ENCODE results near the gene PPP1R12A. TPM values are rescaled to one million over a fixed set of nuclear protein-coding genes. Genes with fewer than 3 reads are reported as not detected.

PPP1R12A gene
- total and polyA plus RNA-seq, 9 donors: 28.9 to 104 (median 75.3) TPM

- TF ChIP-seq POLR2A (IDR thresholded peaks at IDR 0.05): no peak
- H3K9me3 ChIP-seq: no peaks in the 10 kb centered on the region
- H3K27me3 ChIP-seq: no peaks in the 10 kb centered on the region
- H3K4me3 ChIP-seq: no peak overlapping the region
- H3K4me1 ChIP-seq (ENCODE audit: insufficient read depth): peaks cover 6% of the 10 kb centered on the region
- intact Hi-C loops (cut with DNase I): no loop called here
- H3K27ac ChIP-seq: no peak overlapping the region
- no peak for DNase-seq
- WGBS, 3 donors: 94 to 98% (median 98%) methylated on average over 2 of the region's 2 CpGs
- no peaks in the 10 kb centered on the region for H3K36me3 ChIP-seq
Observed at GRCh38 chr12:79900199-79900598, 34.7 kb downstream of the PPP1R12A start.

GRCh38 chr12:79897617-79898016 is 37.3 kb downstream of the PPP1R12A start:
- DNase-seq: no peak
- Histone ChIP-seq H3K4me3 (no peak overlapping the region), H3K4me1 (ENCODE audit: insufficient read depth) (peaks cover 6% of the 10 kb centered on the region), H3K27me3 (no peaks in the 10 kb centered on the region), H3K9me3 (no peaks in the 10 kb centered on the region), H3K27ac (no peak overlapping the region), H3K36me3 (no peaks in the 10 kb centered on the region)
- WGBS, 3 donors: 56 to 77% (median 61%) methylated on average over 1 of the region's 1 CpG
- no peak for TF ChIP-seq POLR2A (IDR thresholded peaks at IDR 0.05)
- TF ChIP-seq CTCF (IDR thresholded peaks at IDR 0.05): no peak
- TF ChIP-seq EP300 (IDR thresholded peaks at IDR 0.05): no peak
- intact Hi-C loops (cut with DNase I): loop anchor here in 1 of 4 donors (5.0 kb wide), 1 partner anchor 290 kb away; no protein-coding TSS in a partner anchor

GRCh38 chr12:79895804-79896203 is 39.1 kb downstream of the PPP1R12A start:
- intact Hi-C loops (cut with DNase I): loop anchor here in 1 of 4 donors (5.0 kb wide), 1 partner anchor 291 kb away; no protein-coding TSS in a partner anchor
- Histone ChIP-seq H3K4me3 (no peak overlapping the region), H3K9me3 (no peaks in the 10 kb centered on the region), H3K27me3 (no peaks in the 10 kb centered on the region), H3K36me3 (no peaks in the 10 kb centered on the region), H3K4me1 (ENCODE audit: insufficient read depth) (peaks cover 4% of the 10 kb centered on the region), H3K27ac (no peak overlapping the region)
- WGBS, 3 donors: 9 to 21% (median 17%) methylated on average over 1 of the region's 1 CpG
- TF ChIP-seq CTCF (IDR thresholded peaks at IDR 0.05) (no peak), EP300 (IDR thresholded peaks at IDR 0.05) (no peak), POLR2A (IDR thresholded peaks at IDR 0.05) (no peak)
- no peak for DNase-seq

GRCh38 chr12:79895071-79895470 is 39.8 kb downstream of the PPP1R12A start:
- TF ChIP-seq POLR2A (IDR thresholded peaks at IDR 0.05) (no peak), EP300 (IDR thresholded peaks at IDR 0.05) (no peak), CTCF (IDR thresholded peaks at IDR 0.05) (no peak)
- Histone ChIP-seq H3K4me1 (ENCODE audit: insufficient read depth) (peaks cover 4% of the 10 kb centered on the region), H3K36me3 (no peaks in the 10 kb centered on the region), H3K9me3 (no peaks in the 10 kb centered on the region), H3K4me3 (no peak overlapping the region), H3K27me3 (no peaks in the 10 kb centered on the region), H3K27ac (no peak overlapping the region)
- intact Hi-C loops (cut with DNase I): loop anchor here in 1 of 4 donors (5.0 kb wide), 1 partner anchor 292 kb away; no protein-coding TSS in a partner anchor
- DNase-seq: no peak

- H3K27ac ChIP-seq: no peak overlapping the region
- no peaks in the 10 kb centered on the region for H3K36me3 ChIP-seq
- H3K4me1 ChIP-seq (ENCODE audit: insufficient read depth): peaks cover 4% of the 10 kb centered on the region
- DNase-seq: no peak
- no peaks in the 10 kb centered on the region for H3K9me3 ChIP-seq
- H3K4me3 ChIP-seq: no peak overlapping the region
- intact Hi-C loops (cut with DNase I): no loop called here
- TF ChIP-seq POLR2A (IDR thresholded peaks at IDR 0.05) (no peak), CTCF (IDR thresholded peaks at IDR 0.05) (no peak), EP300 (IDR thresholded peaks at IDR 0.05) (no peak)
- H3K27me3 ChIP-seq: no peaks in the 10 kb centered on the region
- WGBS, 3 donors: 92 to 99% (median 95%) methylated on average over 2 of the region's 2 CpGs
Observed at GRCh38 chr12:79891506-79892162, 43.3 kb downstream of the PPP1R12A start.
